ENCODE measurements around the gene PLAC8.
"Not testable (repeated sequence)": the region's sequence is repeated elsewhere in the genome, so short reads cannot be mapped to it uniquely, and the experiment has no call there.

PLAC8 gene

DNA sequence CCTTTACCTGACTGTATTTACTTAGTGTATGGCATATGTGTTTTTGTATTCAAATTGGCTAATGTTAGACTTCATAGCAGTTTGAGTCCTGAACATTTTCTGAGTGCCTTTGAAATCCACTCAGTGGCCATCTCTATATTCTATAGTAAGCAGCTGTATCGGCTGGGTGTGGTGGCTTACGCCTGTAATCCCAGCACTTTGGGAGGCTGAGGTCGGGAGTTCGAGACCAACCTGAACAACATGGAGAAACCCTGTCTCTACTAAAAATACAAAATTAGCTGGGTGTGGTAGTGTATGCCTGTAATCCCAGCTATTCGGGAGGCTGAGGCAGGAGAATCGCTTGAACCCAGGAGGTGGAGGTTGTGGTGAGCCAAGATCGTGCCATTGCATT is 2.8 kb downstream of the PLAC8 start:
- DNase-seq, result peak; percentile 43

DNA sequence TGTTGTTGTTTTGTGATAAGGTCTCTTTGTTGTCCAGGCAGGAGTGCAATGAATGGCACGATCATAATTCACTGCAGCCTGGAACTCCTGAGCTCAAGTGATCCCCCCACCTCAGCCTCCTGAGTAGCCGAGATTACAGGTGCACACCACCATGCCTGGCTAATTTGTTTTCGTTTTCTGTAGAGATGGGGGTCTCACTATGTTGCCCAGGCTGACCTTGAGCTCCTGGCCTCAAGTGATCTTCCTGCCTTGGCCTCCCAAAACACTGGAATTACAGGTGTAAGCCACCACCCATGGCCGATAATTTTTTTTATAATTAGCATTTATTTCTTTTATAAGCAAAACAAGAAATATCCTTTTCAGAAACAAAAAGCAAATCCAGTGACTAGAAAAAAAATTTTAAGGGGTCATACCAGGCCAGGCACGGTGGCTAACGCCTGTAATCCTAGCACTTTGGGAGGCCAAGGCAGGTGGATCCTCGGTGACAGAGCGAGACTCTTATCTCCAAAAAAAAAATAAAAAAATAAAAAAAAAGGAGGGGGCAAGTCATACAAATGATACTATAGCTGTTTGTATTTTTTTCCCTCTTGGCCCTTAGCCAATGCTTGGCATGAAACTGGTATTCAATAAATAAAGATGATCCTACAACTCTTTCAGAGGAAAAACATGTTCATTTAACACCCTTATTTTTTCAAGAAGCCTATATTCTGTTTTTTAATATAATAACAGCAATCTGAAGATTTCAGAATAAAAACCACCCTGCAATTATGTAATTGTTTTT is 3.4 kb downstream of the PLAC8 start:
- DNase-seq, result no peak

DNA sequence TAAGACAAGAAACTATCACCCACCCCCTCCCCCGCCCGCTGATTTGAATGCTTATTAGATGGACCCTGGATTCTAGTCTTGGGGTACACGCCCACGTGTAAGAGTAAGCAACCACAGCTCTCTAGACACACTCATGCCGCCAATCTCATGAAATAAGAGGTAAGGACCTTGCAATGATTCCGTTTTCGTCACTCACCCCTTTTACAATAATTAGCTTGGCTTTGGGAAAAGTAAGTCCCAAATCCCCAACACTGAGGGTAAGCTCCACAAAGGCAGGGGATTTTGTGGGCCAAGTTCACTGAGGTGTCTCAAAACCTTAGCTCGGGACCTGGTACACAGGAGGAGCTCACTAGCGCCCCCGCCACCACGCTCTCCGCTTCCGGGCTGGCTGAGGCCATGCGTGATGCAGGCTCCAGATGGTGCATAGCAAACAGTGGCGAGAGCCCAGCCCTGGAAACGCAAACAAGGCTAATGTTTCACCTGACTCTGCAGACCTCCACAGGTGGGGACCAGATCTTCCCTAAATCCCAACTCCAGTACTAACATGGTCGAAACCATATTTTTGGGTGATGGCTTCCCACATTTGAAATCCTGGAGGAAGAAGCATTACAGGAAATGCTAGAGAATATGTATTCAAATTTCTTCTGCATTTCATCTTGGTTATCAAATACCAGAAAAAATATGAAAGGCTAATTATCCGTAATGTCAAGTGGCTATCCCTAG is 4.1 kb downstream of the PLAC8 start:
- DNase-seq, result peak; percentile 95

DNA sequence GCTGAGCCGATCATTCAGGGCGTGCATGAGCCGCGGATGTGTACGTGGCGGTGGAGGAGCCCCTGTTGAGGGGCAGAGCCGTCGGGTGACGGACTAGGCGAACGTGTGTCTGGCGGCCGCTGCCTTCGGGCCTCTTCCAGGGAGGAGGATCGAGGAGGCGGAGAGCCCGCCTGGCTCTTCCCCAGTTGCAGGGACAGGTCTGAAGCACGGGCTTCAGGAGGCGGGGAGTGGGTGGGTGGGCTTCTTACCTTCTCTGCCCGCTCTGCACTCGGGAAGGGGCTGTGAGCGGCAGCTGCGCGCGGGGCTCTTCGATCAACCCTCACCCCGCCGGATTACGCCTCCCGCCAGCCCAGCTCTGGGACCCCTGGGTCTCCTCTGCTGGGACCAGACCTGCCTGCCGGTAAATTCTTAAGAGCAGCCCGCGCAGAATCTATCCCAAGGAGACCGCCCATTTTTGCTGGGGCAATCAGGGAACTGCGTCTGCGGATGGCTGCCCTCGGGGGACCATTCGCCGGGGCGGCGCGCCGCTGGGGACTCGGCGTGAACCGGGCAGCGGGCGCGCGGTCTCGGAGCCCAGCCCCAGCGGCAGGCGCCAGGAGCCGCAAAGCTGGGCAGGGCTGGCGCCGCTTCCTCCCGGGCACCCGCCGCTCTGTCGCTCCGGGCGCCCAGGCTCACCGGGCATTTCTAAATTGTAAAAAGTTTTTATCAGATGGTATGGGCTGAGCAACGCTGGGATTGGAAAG is 4.9 kb downstream of the PLAC8 start:
- DNase-seq, result peak; percentile 63

DNA sequence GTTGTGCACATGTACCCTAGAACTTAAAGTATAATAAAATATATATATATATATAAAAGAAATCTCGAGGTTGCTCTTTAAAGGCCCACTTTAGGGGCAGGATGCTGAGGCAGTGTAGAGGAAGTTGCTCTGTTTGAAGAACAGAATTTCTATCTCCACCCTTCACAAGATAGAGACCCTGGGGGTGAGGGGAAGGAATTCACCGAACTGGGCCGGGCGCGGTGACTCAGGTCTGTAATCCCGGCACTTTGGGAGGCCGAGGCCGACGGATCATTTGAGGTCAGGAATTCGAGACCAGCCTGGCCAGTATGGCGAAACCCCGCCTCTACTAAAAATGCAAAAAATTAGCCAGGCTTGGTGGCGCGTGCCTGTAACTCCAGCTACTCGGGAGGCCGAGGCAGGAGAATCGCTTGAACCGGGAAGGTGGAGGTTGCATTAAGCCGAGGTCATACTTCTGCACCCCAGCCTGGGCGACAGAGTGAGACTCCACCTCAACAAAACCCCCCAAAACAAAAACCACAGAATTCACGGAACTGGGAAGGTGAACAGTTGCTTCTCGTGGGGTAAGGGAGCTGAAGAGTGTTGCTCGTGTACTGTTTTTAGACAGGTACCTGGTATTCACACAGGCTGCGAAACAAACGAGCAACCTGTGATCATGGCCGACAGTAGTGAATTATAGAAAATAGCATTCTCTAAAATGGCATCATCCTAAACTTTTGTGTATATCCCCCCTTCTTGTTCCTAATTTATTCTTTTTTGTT is 6.2 kb downstream of the PLAC8 start:
- peak; percentile 31 for DNase-seq

DNA sequence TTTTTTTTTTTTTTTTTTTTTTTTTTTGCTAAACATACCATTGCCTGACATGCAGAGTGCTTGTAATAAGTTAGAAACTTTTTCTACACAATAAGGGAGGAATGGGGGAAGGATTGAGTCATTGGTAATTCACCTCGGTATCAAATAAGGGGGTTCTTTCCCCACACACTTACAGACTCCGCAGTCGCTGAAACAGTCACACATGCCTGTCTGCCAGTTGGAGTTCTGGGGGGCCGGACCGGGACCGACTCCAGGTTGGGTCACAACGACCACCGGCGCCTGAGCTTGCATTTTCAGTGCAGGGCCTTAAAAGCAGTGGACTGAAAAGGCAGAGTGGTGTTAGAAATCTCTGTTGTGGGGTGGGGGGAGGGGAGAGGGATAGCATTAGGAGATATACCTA is 6.9 kb downstream of the PLAC8 start:
- DNase-seq, result peak; percentile 46

DNA sequence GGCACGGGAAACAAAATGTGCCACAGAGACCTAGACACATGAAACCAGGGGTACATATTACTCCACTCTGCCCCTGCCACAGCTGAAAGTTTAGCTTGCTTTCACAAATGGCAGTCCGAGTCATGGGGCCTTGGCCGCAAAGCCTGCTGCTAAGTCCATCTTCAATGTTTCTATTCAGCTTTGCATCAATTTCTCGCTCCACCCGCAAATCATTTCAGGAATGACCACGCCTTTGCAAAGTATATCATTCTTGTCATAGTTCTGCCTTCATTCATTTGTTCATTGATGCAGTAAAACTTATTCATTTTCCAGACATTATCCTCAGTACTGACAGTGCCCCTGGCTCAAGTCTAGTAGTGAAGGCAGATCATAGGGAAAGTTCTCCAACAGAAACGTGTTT is 9.5 kb downstream of the PLAC8 start:
- no peak for DNase-seq

DNA sequence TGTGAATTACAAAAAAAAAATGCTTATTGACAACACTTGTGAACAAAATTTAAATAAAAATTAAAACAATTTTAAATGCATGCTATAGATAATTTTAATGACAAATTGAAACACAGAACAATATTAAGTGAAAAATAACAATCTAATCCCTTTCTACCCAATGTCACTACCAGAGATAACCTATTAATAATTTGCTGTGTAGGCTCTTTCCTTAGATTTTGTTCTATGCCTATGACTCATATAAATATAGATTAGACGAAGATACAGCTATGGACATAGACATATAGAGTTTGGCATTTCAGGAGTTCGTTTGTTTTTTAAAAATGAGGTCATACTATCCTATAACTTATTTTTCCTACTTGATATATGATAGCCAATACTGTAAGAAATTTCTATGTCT is 18.1 kb downstream of the PLAC8 start:
- no peak for DNase-seq

DNA sequence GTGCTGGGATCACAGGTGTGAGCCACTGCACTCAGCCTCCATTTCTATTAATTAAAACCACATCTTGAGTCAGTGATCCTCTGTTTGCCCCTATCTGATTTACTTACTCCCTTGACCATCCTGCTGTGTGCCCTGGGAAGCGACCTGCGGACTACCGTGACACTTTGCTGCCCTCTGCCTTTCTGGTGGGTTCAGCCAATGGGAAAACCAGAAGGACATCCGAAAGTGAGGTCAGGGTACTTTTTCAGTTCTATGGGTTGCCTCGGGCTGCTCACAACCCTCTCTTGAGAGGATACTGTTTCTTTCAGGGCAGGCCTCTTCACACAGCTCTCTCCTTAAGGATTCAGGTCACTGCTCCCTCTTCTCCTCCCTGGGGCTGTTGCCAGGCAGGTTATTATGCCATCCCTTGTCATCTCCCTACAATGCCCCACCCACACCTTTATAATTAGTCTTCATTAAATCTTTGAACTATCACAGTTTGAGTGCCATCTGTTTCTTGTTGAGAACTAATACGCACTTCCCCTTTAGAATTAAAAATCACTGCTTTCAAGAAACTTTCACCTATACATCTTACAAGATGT is 21.4 kb downstream of the PLAC8 start:
- DNase-seq, result no peak

DNA sequence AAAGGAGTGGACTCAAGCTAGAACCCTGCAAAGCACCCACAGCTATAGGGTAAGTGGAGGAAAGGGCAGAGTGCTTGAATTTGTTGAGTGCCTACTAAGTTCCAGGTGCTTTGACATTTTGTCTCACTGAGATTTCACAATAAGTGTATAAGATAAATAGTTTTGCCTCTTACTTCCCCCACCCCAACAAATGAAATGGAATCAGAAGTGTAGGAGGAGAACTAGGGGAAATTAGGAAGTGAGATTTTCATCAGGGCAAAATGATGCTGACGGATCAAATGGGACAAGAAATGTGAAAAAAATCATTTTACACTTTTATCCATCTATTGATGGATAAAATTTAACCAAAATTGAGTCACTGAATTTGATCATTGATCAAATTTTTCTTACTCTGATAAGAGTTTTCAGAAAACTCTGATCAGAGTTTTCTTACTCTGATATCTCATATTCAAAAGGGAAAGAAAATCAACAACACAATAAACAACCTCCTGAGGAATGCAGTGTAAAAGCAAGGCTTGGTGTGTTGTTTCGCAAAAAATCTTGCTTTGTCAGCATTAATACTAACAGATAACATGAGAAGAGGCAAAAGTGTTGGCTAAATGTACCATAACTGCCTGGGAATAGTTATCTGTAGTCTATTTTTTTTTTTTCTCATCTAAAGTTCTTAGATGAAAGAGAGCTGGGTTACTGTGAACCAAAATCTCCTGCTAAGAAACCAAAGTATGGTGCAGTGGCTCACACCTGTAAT is 24.9 kb downstream of the PLAC8 start:
- DNase-seq, result no peak

DNA sequence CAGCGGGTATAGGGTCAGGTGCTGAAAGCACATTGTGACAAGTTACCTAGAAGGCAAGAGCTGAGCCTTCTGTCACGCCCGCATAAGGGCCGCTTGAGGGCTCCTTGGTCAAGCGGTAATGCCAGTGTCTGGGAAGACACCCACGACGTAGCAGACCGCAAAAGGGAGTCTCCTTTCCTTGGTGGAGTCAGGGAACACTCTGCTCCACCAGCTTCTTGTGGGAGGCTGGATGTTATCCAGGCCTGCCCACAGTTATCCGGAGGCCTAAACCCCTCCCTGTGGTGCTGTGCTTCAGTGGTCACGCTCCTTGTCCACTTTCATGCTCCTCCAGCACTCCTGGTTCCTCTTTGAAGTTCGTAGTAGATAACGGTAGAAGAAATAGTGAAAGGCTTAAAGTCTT is 29.6 kb downstream of the PLAC8 start:
- not testable (repeated sequence) for DNase-seq

DNA sequence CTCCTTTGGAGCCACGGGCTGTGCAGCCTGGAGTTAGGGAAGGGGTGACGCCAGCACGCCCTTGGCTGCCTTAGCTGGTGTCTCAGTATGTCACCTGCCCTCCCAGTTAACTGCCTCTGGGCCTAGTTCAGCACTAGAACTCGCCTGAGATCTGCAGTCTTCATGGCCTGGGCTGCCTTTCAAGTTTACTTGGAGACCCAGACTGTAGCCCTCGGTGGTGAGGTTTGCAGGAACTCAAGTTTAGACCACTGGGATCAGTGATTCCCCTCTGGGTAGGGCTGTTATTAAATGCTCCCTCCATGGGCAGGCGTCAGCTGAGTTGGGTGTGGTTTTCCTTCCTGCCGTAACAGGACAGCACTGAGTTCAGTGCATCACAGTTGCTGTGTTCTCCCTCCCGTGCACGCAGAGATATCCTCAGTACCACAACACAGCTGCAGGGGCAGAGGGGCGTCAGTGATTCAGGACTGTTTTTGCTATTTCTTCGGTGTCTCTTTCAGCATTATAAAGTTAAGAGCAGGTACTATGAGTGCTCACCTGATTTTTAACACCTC is 30.5 kb downstream of the PLAC8 start:
- peak; percentile 54 for DNase-seq

DNA sequence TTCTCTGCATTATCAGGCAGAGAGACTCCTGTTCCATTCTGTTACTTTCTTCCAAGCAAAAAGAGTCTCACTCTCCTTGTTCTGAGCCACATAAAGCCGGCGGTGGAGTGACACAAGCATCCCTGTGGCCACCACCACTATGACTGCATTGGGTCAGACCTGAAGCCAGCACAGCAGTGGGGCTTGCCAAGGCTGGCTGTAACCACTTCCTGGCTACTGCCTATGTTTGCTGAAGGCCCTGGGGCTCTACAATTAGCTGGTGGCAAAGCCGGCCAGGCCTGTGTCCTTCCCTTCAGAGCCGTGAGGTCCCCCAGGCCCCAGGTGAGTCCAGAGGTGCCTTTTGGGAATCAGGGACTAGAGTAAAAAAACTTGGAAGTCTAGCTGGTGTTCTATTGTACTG is 31.8 kb downstream of the PLAC8 start:
- no peak for DNase-seq

DNA sequence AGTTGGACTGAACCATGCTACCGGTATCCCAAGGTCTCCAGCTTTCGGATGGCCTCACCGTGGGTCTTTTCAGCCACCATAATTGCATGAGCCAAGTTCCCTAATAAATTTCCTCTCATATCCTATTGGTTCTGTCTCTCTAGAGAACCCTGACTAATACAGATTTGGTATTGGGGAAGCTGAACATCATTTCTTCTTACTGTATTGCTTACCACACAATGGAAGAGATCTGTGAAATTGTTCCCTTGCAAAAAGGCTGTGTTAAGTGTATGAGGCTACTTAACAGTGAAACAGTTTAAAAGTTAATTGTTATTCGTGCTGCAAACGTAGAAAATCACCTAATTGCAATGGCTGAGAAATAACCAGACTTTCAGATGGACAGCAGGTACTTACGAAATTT is 34.0 kb downstream of the PLAC8 start:
- DNase-seq, result no peak

DNA sequence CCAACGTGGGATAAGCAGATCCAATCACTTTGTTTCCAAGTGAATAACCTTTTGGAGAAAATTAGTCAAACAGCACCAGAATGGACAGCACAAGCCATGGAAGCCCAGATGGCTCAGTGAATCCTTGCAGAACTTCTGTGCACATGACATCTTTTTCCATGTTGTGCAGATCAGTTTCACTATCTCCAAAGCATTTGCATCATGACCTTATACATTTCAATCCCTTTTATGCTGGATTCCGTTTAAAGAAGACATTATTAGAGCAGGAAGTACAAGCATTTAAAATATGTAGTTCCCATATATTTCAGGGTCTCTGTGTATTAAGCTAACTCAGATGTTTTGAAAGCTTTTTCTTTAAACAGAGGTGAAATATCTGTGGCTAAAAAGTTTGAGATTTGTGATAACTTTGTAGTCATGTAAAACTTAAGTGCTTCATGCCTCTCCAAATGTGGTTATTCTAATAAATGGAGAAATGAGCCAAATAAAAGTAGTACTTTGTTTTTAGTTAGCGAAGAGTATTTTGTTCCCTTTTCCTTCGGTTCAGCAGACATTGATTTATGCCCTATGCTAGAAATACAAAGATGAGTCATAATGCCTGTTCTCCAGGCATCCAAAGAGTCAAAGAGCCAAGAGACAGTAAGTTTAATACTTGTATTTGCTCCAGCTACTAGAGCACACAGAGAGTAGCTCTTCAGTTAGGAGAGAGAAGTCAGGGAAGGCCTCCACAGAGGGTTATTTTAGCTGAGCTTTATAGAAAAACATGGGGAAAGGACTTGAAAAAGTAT is 39.0 kb downstream of the PLAC8 start:
- DNase-seq, result no peak

DNA sequence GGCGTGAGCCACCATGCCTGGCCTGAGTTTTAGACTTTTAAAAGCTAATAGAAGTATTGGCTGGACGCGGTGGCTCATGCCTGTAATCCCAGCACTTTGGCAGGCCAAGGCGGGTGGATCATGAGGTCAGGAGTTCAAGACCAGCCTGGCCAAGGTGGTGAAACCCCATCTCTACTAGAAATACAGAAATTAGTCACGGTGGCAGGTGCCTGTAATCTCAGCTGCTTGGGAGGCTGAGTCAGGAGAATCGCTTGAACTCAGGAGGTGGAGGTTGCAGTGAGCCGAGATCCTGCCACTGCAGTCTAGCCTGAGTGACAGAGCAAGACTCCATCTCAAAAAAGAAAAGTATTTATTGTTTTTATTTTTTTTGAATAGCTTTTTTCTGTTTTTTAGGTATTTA is 39.7 kb downstream of the PLAC8 start:
- peak; percentile 68 for DNase-seq

DNA sequence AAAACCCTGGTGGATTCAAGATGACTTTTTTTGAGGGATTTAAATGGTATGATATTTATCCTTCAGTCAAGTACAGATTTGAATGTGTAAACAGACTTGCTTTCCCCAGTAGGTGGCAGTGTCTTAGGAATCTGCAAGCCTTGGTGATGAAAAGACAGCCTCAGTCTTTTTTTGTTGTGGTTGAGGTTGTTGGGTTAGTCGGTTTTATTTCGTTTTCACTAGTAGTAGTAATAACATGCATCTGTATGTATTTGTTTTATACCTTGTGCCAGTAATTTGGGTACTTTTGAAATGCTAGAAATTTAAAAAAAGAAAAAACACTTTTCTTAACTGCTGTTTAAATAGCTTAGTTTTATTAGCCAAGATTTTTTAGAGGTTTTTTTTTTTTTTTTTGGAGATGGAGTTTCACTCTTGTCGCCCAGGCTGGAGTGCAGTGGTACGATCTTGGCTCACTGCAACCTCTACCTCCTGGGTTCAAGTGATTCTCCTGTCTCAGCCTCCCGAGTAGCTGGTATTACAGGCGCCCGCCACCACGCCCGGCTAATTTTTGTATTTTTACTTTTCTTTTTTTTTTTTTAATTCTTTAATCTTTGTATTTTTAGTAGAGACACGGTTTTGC is 40.3 kb downstream of the PLAC8 start:
- peak; percentile 54 for DNase-seq

DNA sequence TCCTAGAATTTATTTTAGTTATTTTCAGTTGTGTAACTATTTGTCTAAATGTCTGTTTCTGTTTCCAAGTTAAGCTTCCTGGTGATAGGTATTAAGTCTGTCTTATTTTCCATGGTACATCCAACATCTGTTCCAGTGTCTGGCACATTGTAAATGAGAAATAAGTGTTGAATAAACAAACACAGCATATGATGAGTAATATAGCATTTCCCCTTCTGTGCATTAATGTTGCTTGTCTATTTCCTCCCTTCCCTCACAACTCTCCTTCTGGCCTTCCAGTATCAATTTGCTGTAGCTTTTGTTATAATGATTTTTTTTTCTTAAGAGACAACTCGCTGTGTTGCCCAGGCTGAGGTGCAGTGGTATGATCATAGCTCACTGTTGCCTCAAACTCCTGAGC is 43.4 kb downstream of the PLAC8 start:
- no peak for DNase-seq

DNA sequence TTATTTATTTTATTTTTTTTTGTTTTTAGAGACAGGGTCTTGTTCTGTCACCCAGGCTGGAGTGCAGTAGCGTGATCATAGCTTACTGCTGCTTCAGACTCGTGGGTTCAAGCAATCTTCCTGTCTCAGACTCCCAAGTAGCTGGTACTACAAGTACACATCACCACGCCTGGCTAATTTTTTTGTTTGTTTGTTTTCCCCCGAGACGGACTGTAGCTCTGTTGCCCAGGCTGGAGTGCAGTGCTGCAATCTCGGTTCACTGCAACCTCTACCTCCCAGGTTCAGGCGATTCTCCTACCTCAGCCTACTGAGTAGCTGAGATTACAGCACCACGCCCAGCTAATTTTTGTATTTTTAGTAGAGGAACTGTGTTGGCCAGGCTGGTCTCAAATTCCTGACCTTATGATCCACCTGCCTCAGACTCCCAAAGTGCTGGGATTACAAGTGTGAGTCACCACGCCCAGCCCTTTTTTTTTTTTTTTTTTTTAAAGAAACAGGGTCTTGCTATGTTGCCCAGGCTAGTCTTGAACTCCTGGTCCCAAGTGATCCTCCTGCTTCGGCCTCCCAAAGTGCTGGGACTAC is 47.4 kb downstream of the PLAC8 start:
- DNase-seq, result no peak

DNA sequence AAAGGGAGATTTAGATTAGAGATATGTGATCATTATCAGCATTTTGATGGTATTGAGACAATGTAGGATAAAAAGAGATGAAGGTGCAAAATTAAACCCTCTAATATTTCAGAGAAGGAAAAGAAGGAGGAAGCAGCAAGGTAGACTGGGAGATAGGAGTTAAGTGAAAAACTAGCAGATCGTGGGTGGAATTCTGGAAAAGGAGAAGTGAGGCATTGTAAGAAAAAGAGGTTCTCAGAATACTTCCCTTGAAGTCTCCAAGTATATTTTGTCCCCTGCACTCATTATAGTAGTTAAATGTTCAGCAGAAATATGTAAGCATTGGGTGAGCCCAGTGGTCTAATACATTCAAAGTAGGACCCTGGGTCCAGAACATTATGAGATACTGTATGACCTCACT is 49.3 kb downstream of the PLAC8 start:
- DNase-seq, result no peak

Data from activated CD4-positive, alpha-beta T cell treated with anti-CD3 and anti-CD28 coated beads for 48 hours (primary cell).